ENCODE data around the gene ACSF3. TPM values are rescaled to one million over a fixed set of nuclear protein-coding genes. Genes with fewer than 3 reads are reported as not detected.

The ACSF3 gene
- total and polyA plus RNA-seq, 3 experiments from 2014 or later = 35.5 to 43.9 (median 43.6) TPM

DNA sequence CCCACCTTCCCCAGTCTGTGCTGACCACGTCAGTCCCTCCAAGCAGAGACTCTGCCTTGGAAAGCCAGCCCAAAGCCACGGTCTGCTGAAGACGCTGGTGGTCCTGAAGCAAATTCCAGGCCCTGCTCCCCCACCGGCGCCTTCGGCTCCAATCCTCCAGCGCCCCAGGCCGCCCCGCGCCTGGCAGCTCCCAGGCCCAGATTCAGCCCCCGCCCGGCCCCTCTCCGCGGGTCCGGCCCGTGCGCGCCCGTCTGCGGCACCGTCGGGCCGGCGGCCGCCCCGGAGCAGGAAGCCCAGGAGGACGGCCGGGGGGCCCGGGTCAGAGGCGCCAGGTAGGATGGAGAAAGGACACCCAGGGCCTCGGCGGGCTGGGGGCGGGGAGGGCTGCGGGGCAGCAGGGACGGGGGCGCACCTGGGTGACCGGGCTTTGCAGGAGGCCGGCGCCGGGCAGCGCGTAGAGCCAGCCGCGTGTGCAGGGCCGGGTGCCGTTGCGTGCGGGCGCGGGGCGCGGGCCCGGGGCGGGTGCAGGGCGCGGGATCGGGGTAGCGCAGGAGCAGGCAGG lies 107.3 kb downstream of the ACSF3 start:
- H3K27ac Mint-ChIP-seq = peak overlapping the region in 1 of 8 donors; percentile 39
- H3K27me3 Mint-ChIP-seq = peaks cover 37 to 41% of the 10 kb centered on the region in 2 donors
- H3K9me3 ChIP-seq (ENCODE audit: low read length) = peaks cover 4% of the 10 kb centered on the region
- H3K4me1 Mint-ChIP-seq = peaks cover 13 to 17% (median 16%) of the 10 kb centered on the region in 3 donors
- peak overlapping the region in 4 of 7 donors; percentile 34 to 63 (median 57) for H3K4me3 Mint-ChIP-seq
- CTCF ChIA-PET = no interaction called here
- H3K27ac ChIP-seq (ENCODE audit: low read depth, low read length) = no peak overlapping the region
- H3K36me3 ChIP-seq (ENCODE audit: insufficient read depth, low read length) = no peaks in the 10 kb centered on the region
- POLR2A ChIA-PET = no interaction called here
- H3K27me3 ChIP-seq (ENCODE audit: insufficient read depth, low read length, poor library complexity, severe bottlenecking) = peaks cover 26% of the 10 kb centered on the region
- no peaks in the 10 kb centered on the region for H3K36me3 Mint-ChIP-seq
- H3K4me3 ChIP-seq (ENCODE audit: low read length) = no peak overlapping the region
- no peak for DNase-seq
- H3K4me1 ChIP-seq (ENCODE audit: insufficient read depth, low read length) = peaks cover 8% of the 10 kb centered on the region
- peaks cover 0 to 11% (median 7%) of the 10 kb centered on the region in 5 donors for H3K9me3 Mint-ChIP-seq

DNA sequence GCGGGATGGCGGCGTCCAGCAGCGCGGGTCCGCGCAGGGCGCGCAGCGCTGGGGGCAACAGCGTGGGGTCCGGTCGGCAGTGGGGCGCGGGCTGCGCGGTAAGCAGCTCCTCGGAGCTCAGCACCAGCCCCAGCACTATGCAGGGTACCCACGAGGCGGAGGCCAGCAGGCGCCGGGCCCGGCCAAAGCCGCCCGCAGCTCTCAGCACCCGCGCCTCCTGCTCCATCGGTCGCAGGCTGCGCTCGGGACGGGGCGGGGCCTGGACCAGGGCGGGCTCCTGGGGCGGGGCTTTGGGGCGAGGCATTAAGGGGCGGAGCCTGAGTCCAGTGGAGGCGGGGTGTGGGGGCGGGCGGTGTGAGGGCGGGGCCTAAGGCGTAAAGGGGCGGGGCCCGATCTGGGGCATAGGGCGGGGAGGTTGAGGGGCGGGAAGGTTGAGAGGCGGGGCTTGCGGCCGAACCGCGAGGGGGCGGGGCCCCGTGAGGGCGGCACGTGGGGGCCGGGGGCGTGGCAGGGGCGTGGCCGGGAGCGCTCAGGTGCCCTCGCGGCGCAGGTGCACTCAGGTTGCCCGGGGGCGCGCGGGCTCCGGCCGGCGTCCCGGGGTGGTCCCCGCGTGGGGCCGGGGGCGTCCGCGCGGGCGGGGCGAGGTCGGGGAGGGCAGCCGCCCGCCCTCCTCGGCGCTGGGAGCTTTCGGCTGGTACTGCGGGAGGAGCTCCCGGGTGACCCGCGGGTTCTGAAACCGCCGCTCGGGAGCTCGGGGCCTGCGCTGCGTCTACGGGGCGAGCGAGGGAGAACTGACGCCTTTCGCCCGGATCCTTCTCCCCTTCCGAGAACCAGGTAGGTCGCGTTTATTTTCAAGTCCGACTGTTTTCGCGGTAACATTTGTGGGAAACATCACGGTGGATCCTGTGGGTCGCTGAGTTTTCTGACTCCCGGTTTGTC lies 108.1 kb downstream of the ACSF3 start:
- peak overlapping the region in 6 of 7 donors; percentile 8 to 73 (median 54) for H3K4me3 Mint-ChIP-seq

DNA sequence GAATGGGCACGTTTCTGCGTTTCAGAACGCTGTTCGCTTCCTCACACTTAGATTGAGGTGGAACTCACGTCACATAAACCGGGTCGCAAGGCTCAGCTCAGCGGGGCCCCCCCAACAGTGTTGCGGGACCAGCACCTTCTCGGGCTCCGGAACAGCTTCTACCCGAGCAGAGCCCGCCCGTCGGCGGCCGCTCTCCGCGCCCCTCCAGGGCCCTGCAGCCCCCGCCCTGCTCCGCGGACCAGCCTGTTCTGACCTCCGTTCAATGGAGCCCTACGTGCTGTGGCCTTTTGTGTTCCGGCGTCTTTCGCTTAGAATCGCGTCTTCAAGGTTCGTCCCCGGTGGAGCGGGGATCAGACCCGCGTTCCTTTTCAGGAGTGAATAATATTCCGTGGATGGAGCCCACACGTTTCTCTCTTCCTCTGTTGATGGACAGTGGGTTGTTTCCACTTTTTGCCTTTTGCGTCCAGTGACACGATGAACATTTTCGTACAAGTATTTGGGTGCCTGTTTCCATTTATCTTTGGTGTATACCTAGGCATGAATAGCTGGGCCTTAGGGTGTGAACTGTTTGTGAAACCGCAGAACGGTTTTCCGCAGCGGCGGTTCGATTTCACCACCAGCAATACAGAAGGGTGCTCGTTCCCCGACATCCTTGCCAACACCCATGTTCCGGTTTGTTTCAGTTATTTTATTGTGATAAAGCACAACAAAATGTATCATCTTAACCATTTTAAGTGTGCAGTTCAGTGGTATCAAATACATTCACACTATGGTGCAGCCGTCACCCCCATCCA lies 109.0 kb downstream of the ACSF3 start:
- Mint-ChIP-seq H3K4me1 (peaks cover 13 to 17% (median 16%) of the 10 kb centered on the region in 3 donors), H3K27me3 (peaks cover 40 to 48% of the 10 kb centered on the region in 2 donors), H3K27ac (peak overlapping the region in 3 of 8 donors; percentile 32 to 50 (median 50)), H3K9me3 (peaks cover 0 to 11% (median 7%) of the 10 kb centered on the region in 5 donors), H3K36me3 (no peaks in the 10 kb centered on the region), H3K4me3 (peak overlapping the region; percentile 20 to 70 (median 57))
- no peak overlapping the region for H3K4me3 ChIP-seq (ENCODE audit: low read length)
- H3K4me1 ChIP-seq (ENCODE audit: insufficient read depth, low read length) = peaks cover 8% of the 10 kb centered on the region
- no peak overlapping the region for H3K27ac ChIP-seq (ENCODE audit: low read depth, low read length)
- ChIA-PET POLR2A (no interaction called here), CTCF (no interaction called here)
- no peaks in the 10 kb centered on the region for H3K36me3 ChIP-seq (ENCODE audit: insufficient read depth, low read length)
- peaks cover 4% of the 10 kb centered on the region for H3K9me3 ChIP-seq (ENCODE audit: low read length)
- no peak for DNase-seq
- H3K27me3 ChIP-seq (ENCODE audit: insufficient read depth, low read length, poor library complexity, severe bottlenecking) = peaks cover 26% of the 10 kb centered on the region

More for the DNA sequence above, 108.1 kb downstream of the ACSF3 start:
- Histone ChIP-seq H3K4me3 (ENCODE audit: low read length) (no peak overlapping the region), H3K36me3 (ENCODE audit: insufficient read depth, low read length) (no peaks in the 10 kb centered on the region), H3K4me1 (ENCODE audit: insufficient read depth, low read length) (peaks cover 8% of the 10 kb centered on the region), H3K9me3 (ENCODE audit: low read length) (peaks cover 4% of the 10 kb centered on the region), H3K27me3 (ENCODE audit: insufficient read depth, low read length, poor library complexity, severe bottlenecking) (peaks cover 26% of the 10 kb centered on the region), H3K27ac (ENCODE audit: low read depth, low read length) (no peak overlapping the region)
- CTCF ChIA-PET = no interaction called here
- Mint-ChIP-seq H3K27me3 (peaks cover 41 to 44% of the 10 kb centered on the region in 2 donors), H3K36me3 (no peaks in the 10 kb centered on the region), H3K4me1 (peaks cover 13 to 17% (median 16%) of the 10 kb centered on the region in 3 donors), H3K9me3 (peaks cover 0 to 11% (median 7%) of the 10 kb centered on the region in 5 donors), H3K27ac (peak overlapping the region in 1 of 8 donors; percentile 21)
- DNase-seq = peak; percentile 51 to 76 (median 67)
- POLR2A ChIA-PET = no interaction called here

Other genes with a start within 250 kb of the ACSF3 start
- gene GALNS, start 236.9 kb upstream of the ACSF3 start, total RNA-seq = 10 to 100 TPM; 19.2 to 22.5 TPM
- 13.0 TPM for gene GALNS, start 236.9 kb upstream of the ACSF3 start, polyA plus RNA-seq
- gene TRAPPC2L, start 236.7 kb upstream of the ACSF3 start, total RNA-seq = 100 to 1,000 TPM in 1 of 2 experiments, 10 to 100 TPM in 1; 90.0 to 104 TPM
- 106 TPM for gene TRAPPC2L, start 236.7 kb upstream of the ACSF3 start, polyA plus RNA-seq
- gene PABPN1L, start 227.2 kb upstream of the ACSF3 start, total RNA-seq = not detected
- gene PABPN1L, start 227.2 kb upstream of the ACSF3 start, polyA plus RNA-seq = not detected
- gene CBFA2T3, start 116.6 kb upstream of the ACSF3 start, total RNA-seq = under 1 TPM in 1 of 2 experiments, not detected in 1; 0.22 TPM
- not detected for gene CBFA2T3, start 116.6 kb upstream of the ACSF3 start, polyA plus RNA-seq
- not detected for gene CDH15, start 77.9 kb downstream of the ACSF3 start, total RNA-seq
- not detected for gene CDH15, start 77.9 kb downstream of the ACSF3 start, polyA plus RNA-seq
- not detected for gene SLC22A31, start 106.7 kb downstream of the ACSF3 start, total RNA-seq
- gene SLC22A31, start 106.7 kb downstream of the ACSF3 start, polyA plus RNA-seq = not detected
- 10 to 100 TPM; 11.4 to 13.5 TPM for gene ZNF778, start 123.9 kb downstream of the ACSF3 start, total RNA-seq
- gene ZNF778, start 123.9 kb downstream of the ACSF3 start, polyA plus RNA-seq = 4.1 TPM